ENCODE measurements around the gene BIRC2. TPM values are rescaled to one million over a fixed set of nuclear protein-coding genes. Genes with fewer than 3 reads are reported as not detected.

The BIRC2 gene
- total and polyA plus RNA-seq, 9 donors = 37.3 to 57.1 (median 41.3) TPM

- Histone ChIP-seq H3K4me3 (ENCODE audit: low read length) (no peak overlapping the region), H3K4me1 (ENCODE audit: control insufficient read depth, insufficient read depth, low read length) (no peaks in the 10 kb centered on the region), H3K36me3 (ENCODE audit: control insufficient read depth, insufficient read depth, low read length) (peaks cover 23% of the 10 kb centered on the region), H3K27me3 (ENCODE audit: control insufficient read depth, insufficient read depth, low read length) (no peaks in the 10 kb centered on the region), H3K27ac (ENCODE audit: low read length) (no peak overlapping the region), H3K9me3 (replicated peaks; ENCODE audit: control insufficient read depth, low read depth, low read length) (no peaks in the 10 kb centered on the region)
- no peak for DNase-seq
- 100% methylated on average over 1 of the region's 2 CpGs for WGBS (ENCODE audit: insufficient coverage)
These were observed 52.2 kb downstream of the BIRC2 start for GRCh38 chr11:102399189-102399588.

- Histone ChIP-seq H3K36me3 (ENCODE audit: control insufficient read depth, insufficient read depth, low read length) (peaks cover 17% of the 10 kb centered on the region), H3K27ac (ENCODE audit: low read length) (no peak overlapping the region), H3K4me1 (ENCODE audit: control insufficient read depth, insufficient read depth, low read length) (no peaks in the 10 kb centered on the region), H3K27me3 (ENCODE audit: control insufficient read depth, insufficient read depth, low read length) (no peaks in the 10 kb centered on the region), H3K9me3 (replicated peaks; ENCODE audit: control insufficient read depth, low read depth, low read length) (no peaks in the 10 kb centered on the region), H3K4me3 (ENCODE audit: low read length) (no peak overlapping the region)
- WGBS (ENCODE audit: insufficient coverage) = 100% methylated on average over 1 of the region's 5 CpGs
- no peak for DNase-seq
These were observed 53.6 kb downstream of the BIRC2 start for GRCh38 chr11:102400603-102401002.

- H3K36me3 ChIP-seq (ENCODE audit: control insufficient read depth, insufficient read depth, low read length) = peaks cover 19% of the 10 kb centered on the region
- no peaks in the 10 kb centered on the region for H3K9me3 ChIP-seq (replicated peaks; ENCODE audit: control insufficient read depth, low read depth, low read length)
- H3K4me3 ChIP-seq (ENCODE audit: low read length) = no peak overlapping the region
- H3K27ac ChIP-seq (ENCODE audit: low read length) = no peak overlapping the region
- no peaks in the 10 kb centered on the region for H3K4me1 ChIP-seq (ENCODE audit: control insufficient read depth, insufficient read depth, low read length)
- DNase-seq = no peak
- no CpG with 5 or more reads among the region's 3 CpGs for WGBS (ENCODE audit: insufficient coverage)
- no peaks in the 10 kb centered on the region for H3K27me3 ChIP-seq (ENCODE audit: control insufficient read depth, insufficient read depth, low read length)
These were observed 54.9 kb downstream of the BIRC2 start for GRCh38 chr11:102401905-102402304.

GRCh38 chr11:102402548-102402947 lies 55.5 kb downstream of the BIRC2 start:
- DNase-seq = no peak
- peaks cover 19% of the 10 kb centered on the region for H3K36me3 ChIP-seq (ENCODE audit: control insufficient read depth, insufficient read depth, low read length)
- H3K27ac ChIP-seq (ENCODE audit: low read length) = no peak overlapping the region
- H3K4me1 ChIP-seq (ENCODE audit: control insufficient read depth, insufficient read depth, low read length) = no peaks in the 10 kb centered on the region
- no peak overlapping the region for H3K4me3 ChIP-seq (ENCODE audit: low read length)
- no peaks in the 10 kb centered on the region for H3K27me3 ChIP-seq (ENCODE audit: control insufficient read depth, insufficient read depth, low read length)
- H3K9me3 ChIP-seq (replicated peaks; ENCODE audit: control insufficient read depth, low read depth, low read length) = no peaks in the 10 kb centered on the region

GRCh38 chr11:102405501-102405900 lies 58.5 kb downstream of the BIRC2 start:
- no CpG with 5 or more reads among the region's 5 CpGs for WGBS (ENCODE audit: insufficient coverage)
- no peak overlapping the region for H3K27ac ChIP-seq (ENCODE audit: low read length)
- H3K4me3 ChIP-seq (ENCODE audit: low read length) = no peak overlapping the region
- H3K27me3 ChIP-seq (ENCODE audit: control insufficient read depth, insufficient read depth, low read length) = no peaks in the 10 kb centered on the region
- no peak for DNase-seq
- H3K9me3 ChIP-seq (replicated peaks; ENCODE audit: control insufficient read depth, low read depth, low read length) = no peaks in the 10 kb centered on the region
- H3K4me1 ChIP-seq (ENCODE audit: control insufficient read depth, insufficient read depth, low read length) = peaks cover 4% of the 10 kb centered on the region
- peaks cover 12% of the 10 kb centered on the region for H3K36me3 ChIP-seq (ENCODE audit: control insufficient read depth, insufficient read depth, low read length)

GRCh38 chr11:102406099-102406498 lies 59.1 kb downstream of the BIRC2 start:
- no peaks in the 10 kb centered on the region for H3K27me3 ChIP-seq (ENCODE audit: control insufficient read depth, insufficient read depth, low read length)
- peaks cover 10% of the 10 kb centered on the region for H3K36me3 ChIP-seq (ENCODE audit: control insufficient read depth, insufficient read depth, low read length)
- H3K4me3 ChIP-seq (ENCODE audit: low read length) = no peak overlapping the region
- peaks cover 4% of the 10 kb centered on the region for H3K4me1 ChIP-seq (ENCODE audit: control insufficient read depth, insufficient read depth, low read length)
- no peak for DNase-seq
- no CpG with 5 or more reads among the region's 2 CpGs for WGBS (ENCODE audit: insufficient coverage)
- no peak overlapping the region for H3K27ac ChIP-seq (ENCODE audit: low read length)
- no peaks in the 10 kb centered on the region for H3K9me3 ChIP-seq (replicated peaks; ENCODE audit: control insufficient read depth, low read depth, low read length)

GRCh38 chr11:102407901-102408300 lies 60.9 kb downstream of the BIRC2 start:
- no peaks in the 10 kb centered on the region for H3K9me3 ChIP-seq (replicated peaks; ENCODE audit: control insufficient read depth, low read depth, low read length)
- no peak overlapping the region for H3K4me3 ChIP-seq (ENCODE audit: low read length)
- peaks cover 10% of the 10 kb centered on the region for H3K36me3 ChIP-seq (ENCODE audit: control insufficient read depth, insufficient read depth, low read length)
- H3K4me1 ChIP-seq (ENCODE audit: control insufficient read depth, insufficient read depth, low read length) = peaks cover 4% of the 10 kb centered on the region
- WGBS (ENCODE audit: insufficient coverage) = no CpG with 5 or more reads among the region's 3 CpGs
- no peaks in the 10 kb centered on the region for H3K27me3 ChIP-seq (ENCODE audit: control insufficient read depth, insufficient read depth, low read length)
- no peak for DNase-seq
- no peak overlapping the region for H3K27ac ChIP-seq (ENCODE audit: low read length)

GRCh38 chr11:102408339-102408738 lies 61.3 kb downstream of the BIRC2 start:
- H3K4me3 ChIP-seq (ENCODE audit: low read length) = no peak overlapping the region
- no peaks in the 10 kb centered on the region for H3K9me3 ChIP-seq (replicated peaks; ENCODE audit: control insufficient read depth, low read depth, low read length)
- WGBS (ENCODE audit: insufficient coverage) = no CpG with 5 or more reads among the region's 1 CpG
- no peak for DNase-seq
- H3K4me1 ChIP-seq (ENCODE audit: control insufficient read depth, insufficient read depth, low read length) = peaks cover 4% of the 10 kb centered on the region
- H3K36me3 ChIP-seq (ENCODE audit: control insufficient read depth, insufficient read depth, low read length) = peaks cover 10% of the 10 kb centered on the region
- H3K27me3 ChIP-seq (ENCODE audit: control insufficient read depth, insufficient read depth, low read length) = no peaks in the 10 kb centered on the region
- no peak overlapping the region for H3K27ac ChIP-seq (ENCODE audit: low read length)

GRCh38 chr11:102410382-102410784 lies 63.4 kb downstream of the BIRC2 start:
- WGBS (ENCODE audit: insufficient coverage) = 81% methylated on average over 2 of the region's 5 CpGs
- peaks cover 4% of the 10 kb centered on the region for H3K4me1 ChIP-seq (ENCODE audit: control insufficient read depth, insufficient read depth, low read length)
- peaks cover 6% of the 10 kb centered on the region for H3K36me3 ChIP-seq (ENCODE audit: control insufficient read depth, insufficient read depth, low read length)
- DNase-seq = no peak
- no peaks in the 10 kb centered on the region for H3K27me3 ChIP-seq (ENCODE audit: control insufficient read depth, insufficient read depth, low read length)
- no peak overlapping the region for H3K4me3 ChIP-seq (ENCODE audit: low read length)
- H3K27ac ChIP-seq (ENCODE audit: low read length) = no peak overlapping the region
- no peaks in the 10 kb centered on the region for H3K9me3 ChIP-seq (replicated peaks; ENCODE audit: control insufficient read depth, low read depth, low read length)

GRCh38 chr11:102411142-102411541 lies 64.1 kb downstream of the BIRC2 start:
- 50% methylated on average over 1 of the region's 7 CpGs for WGBS (ENCODE audit: insufficient coverage)

GRCh38 chr11:102413497-102413896 lies 66.5 kb downstream of the BIRC2 start:
- Histone ChIP-seq H3K36me3 (ENCODE audit: control insufficient read depth, insufficient read depth, low read length) (no peaks in the 10 kb centered on the region), H3K9me3 (replicated peaks; ENCODE audit: control insufficient read depth, low read depth, low read length) (peaks cover 12% of the 10 kb centered on the region), H3K27me3 (ENCODE audit: control insufficient read depth, insufficient read depth, low read length) (no peaks in the 10 kb centered on the region), H3K27ac (ENCODE audit: low read length) (no peak overlapping the region), H3K4me3 (ENCODE audit: low read length) (no peak overlapping the region), H3K4me1 (ENCODE audit: control insufficient read depth, insufficient read depth, low read length) (no peaks in the 10 kb centered on the region)
- 86% methylated on average over 3 of the region's 4 CpGs for WGBS (ENCODE audit: insufficient coverage)
- no peak for DNase-seq

More at GRCh38 chr11:102411142-102411541, 64.1 kb downstream of the BIRC2 start:
- DNase-seq = no peak
- H3K4me3 ChIP-seq (ENCODE audit: low read length) = no peak overlapping the region
- H3K27ac ChIP-seq (ENCODE audit: low read length) = no peak overlapping the region
- no peaks in the 10 kb centered on the region for H3K27me3 ChIP-seq (ENCODE audit: control insufficient read depth, insufficient read depth, low read length)
- H3K36me3 ChIP-seq (ENCODE audit: control insufficient read depth, insufficient read depth, low read length) = peaks cover 2% of the 10 kb centered on the region
- peaks cover 4% of the 10 kb centered on the region for H3K4me1 ChIP-seq (ENCODE audit: control insufficient read depth, insufficient read depth, low read length)
- H3K9me3 ChIP-seq (replicated peaks; ENCODE audit: control insufficient read depth, low read depth, low read length) = peaks cover 2% of the 10 kb centered on the region
